Stimulated activated naive CD8-positive, alpha-beta T cell treated with anti-CD3 and anti-CD28 coated beads, Interleukin-15, amount 100 ng/mL, for 72 hours (primary cell): ENCODE data around the gene AADACL2.
A peak's percentile ranks its signal among the peaks of the same experiment; 100 is the strongest.

Source experiments
- ATAC-seq: fragments of 150-1000 bp; cut with Tn5 transposase; 2 replicates; pipeline ENCODE4 v1.10.0; 2021; ENCODE audit warnings: mild to moderate bottlenecking, moderate library complexity
- DNase-seq, 2 donors: peaks; one replicate each; pipeline ENCODE4 v3.0.0; 2021 to 2022
- H3K27ac Mint-ChIP-seq, 2 donors: one replicate each; pipeline ENCODE4 v1.8.0; 2022; ENCODE audit warnings: mild to moderate bottlenecking in 2 of 2, mixed read lengths in 2 of 2, moderate library complexity in 2 of 2
- H3K27me3 Mint-ChIP-seq: one replicate; pipeline ENCODE4 v1.8.0; 2022; ENCODE audit warnings: mixed read lengths
- H3K4me1 Mint-ChIP-seq: one replicate; pipeline ENCODE4 v1.8.0; 2022; ENCODE audit warnings: mild to moderate bottlenecking, mixed read lengths
- H3K4me3 Mint-ChIP-seq, 2 donors: one replicate each; pipeline ENCODE4 v1.8.0; 2022; ENCODE audit warnings: mild to moderate bottlenecking in 2 of 2, mixed read lengths in 2 of 2, moderate library complexity in 1 of 2
- H3K9me3 Mint-ChIP-seq, 2 donors: one replicate each; pipeline ENCODE4 v1.8.0; 2022; ENCODE audit warnings: mixed read lengths in 2 of 2

The AADACL2 gene

GRCh38 chr3:151733613-151734012 is at the start of gene AADACL2:
AADACL2 (plus strand) TSS chr3:151733927; CDS start chr3:151734036, 109 bp downstream.
- Mint-ChIP-seq H3K4me1 (no peaks in the 10 kb centered on the region), H3K27me3 (no peaks in the 10 kb centered on the region), H3K27ac (no peak within 1 kb of the TSS), H3K9me3 (peaks cover 4 to 5% of the 10 kb centered on the region in 2 donors), H3K4me3 (no peak within 1 kb of the TSS)
- no peak for DNase-seq
- ATAC-seq = no peak

- H3K4me1 Mint-ChIP-seq = no peaks in the 10 kb centered on the region
- DNase-seq (no peak), ATAC-seq (no peak)
- no peak overlapping the region for H3K27ac Mint-ChIP-seq
- no peak overlapping the region for H3K4me3 Mint-ChIP-seq
- H3K9me3 Mint-ChIP-seq = peaks cover 4 to 7% of the 10 kb centered on the region in 2 donors
- no peaks in the 10 kb centered on the region for H3K27me3 Mint-ChIP-seq
Measured at GRCh38 chr3:151684094-151684493, 49.6 kb upstream of the AADACL2 start.

GRCh38 chr3:151686257-151686656 is 47.5 kb upstream of the AADACL2 start:
- Mint-ChIP-seq H3K9me3 (peaks cover 4 to 7% of the 10 kb centered on the region in 2 donors), H3K4me1 (no peaks in the 10 kb centered on the region), H3K4me3 (no peak overlapping the region), H3K27ac (no peak overlapping the region), H3K27me3 (no peaks in the 10 kb centered on the region)
- ATAC-seq (no peak), DNase-seq (no peak)

GRCh38 chr3:151687076-151687475 is 46.7 kb upstream of the AADACL2 start:
- Mint-ChIP-seq H3K4me3 (no peak overlapping the region), H3K4me1 (no peaks in the 10 kb centered on the region), H3K9me3 (peaks cover 4 to 7% of the 10 kb centered on the region in 2 donors), H3K27ac (no peak overlapping the region), H3K27me3 (no peaks in the 10 kb centered on the region)
- DNase-seq (no peak), ATAC-seq (no peak)

- no peak overlapping the region for H3K4me3 Mint-ChIP-seq
- no peaks in the 10 kb centered on the region for H3K9me3 Mint-ChIP-seq
- DNase-seq (no peak), ATAC-seq (no peak)
- no peak overlapping the region for H3K27ac Mint-ChIP-seq
- H3K27me3 Mint-ChIP-seq = no peaks in the 10 kb centered on the region
- no peaks in the 10 kb centered on the region for H3K4me1 Mint-ChIP-seq
Measured at GRCh38 chr3:151688571-151688970, 45.2 kb upstream of the AADACL2 start.

GRCh38 chr3:151690645-151691044 is 43.1 kb upstream of the AADACL2 start:
- ATAC-seq = no peak
- no peaks in the 10 kb centered on the region for H3K4me1 Mint-ChIP-seq
- DNase-seq = no peak
- no peaks in the 10 kb centered on the region for H3K27me3 Mint-ChIP-seq
- H3K27ac Mint-ChIP-seq = no peak overlapping the region
- H3K9me3 Mint-ChIP-seq = no peaks in the 10 kb centered on the region
- H3K4me3 Mint-ChIP-seq = no peak overlapping the region

GRCh38 chr3:151697496-151697895 is 36.2 kb upstream of the AADACL2 start:
- no peak overlapping the region for H3K4me3 Mint-ChIP-seq
- ATAC-seq (no peak), DNase-seq (no peak)
- no peak overlapping the region for H3K27ac Mint-ChIP-seq
- H3K4me1 Mint-ChIP-seq = no peaks in the 10 kb centered on the region
- H3K9me3 Mint-ChIP-seq = peaks cover 3 to 12% of the 10 kb centered on the region in 2 donors
- no peaks in the 10 kb centered on the region for H3K27me3 Mint-ChIP-seq

GRCh38 chr3:151707216-151707615 is 26.5 kb upstream of the AADACL2 start:
- Mint-ChIP-seq H3K4me3 (no peak overlapping the region), H3K27ac (no peak overlapping the region), H3K27me3 (no peaks in the 10 kb centered on the region), H3K9me3 (peaks cover 9 to 20% of the 10 kb centered on the region in 2 donors), H3K4me1 (no peaks in the 10 kb centered on the region)
- ATAC-seq = no peak
- DNase-seq = no peak

- Mint-ChIP-seq H3K27me3 (no peaks in the 10 kb centered on the region), H3K27ac (no peak overlapping the region), H3K4me1 (no peaks in the 10 kb centered on the region), H3K4me3 (no peak overlapping the region), H3K9me3 (peaks cover 15 to 26% of the 10 kb centered on the region in 2 donors)
- ATAC-seq = no peak
- no peak for DNase-seq
Measured at GRCh38 chr3:151708868-151709267, 24.9 kb upstream of the AADACL2 start.

- Mint-ChIP-seq H3K27ac (no peak overlapping the region), H3K4me1 (no peaks in the 10 kb centered on the region), H3K4me3 (no peak overlapping the region), H3K9me3 (peaks cover 15 to 26% of the 10 kb centered on the region in 2 donors), H3K27me3 (no peaks in the 10 kb centered on the region)
- ATAC-seq = no peak
- DNase-seq = no peak
Measured at GRCh38 chr3:151709847-151710246, 23.9 kb upstream of the AADACL2 start.

GRCh38 chr3:151721294-151721693 is 12.4 kb upstream of the AADACL2 start:
- Mint-ChIP-seq H3K27ac (no peak overlapping the region), H3K27me3 (no peaks in the 10 kb centered on the region), H3K9me3 (peaks cover 15 to 21% of the 10 kb centered on the region in 2 donors), H3K4me3 (no peak overlapping the region), H3K4me1 (no peaks in the 10 kb centered on the region)
- DNase-seq = no peak
- no peak for ATAC-seq

GRCh38 chr3:151722856-151723255 is 10.9 kb upstream of the AADACL2 start:
- DNase-seq (no peak), ATAC-seq (no peak)
- Mint-ChIP-seq H3K27me3 (no peaks in the 10 kb centered on the region), H3K27ac (peak overlapping the region in 1 of 2 donors; percentile 49), H3K4me3 (no peak overlapping the region), H3K4me1 (no peaks in the 10 kb centered on the region), H3K9me3 (peaks cover 6 to 15% of the 10 kb centered on the region in 2 donors)

- DNase-seq (no peak), ATAC-seq (no peak)
- H3K4me1 Mint-ChIP-seq = no peaks in the 10 kb centered on the region
- H3K27me3 Mint-ChIP-seq = no peaks in the 10 kb centered on the region
- H3K9me3 Mint-ChIP-seq = peaks cover 6 to 15% of the 10 kb centered on the region in 2 donors
- no peak overlapping the region for H3K4me3 Mint-ChIP-seq
- H3K27ac Mint-ChIP-seq = no peak overlapping the region
Measured at GRCh38 chr3:151724576-151725562, 8.9 kb upstream of the AADACL2 start.

GRCh38 chr3:151726016-151726415 is 7.7 kb upstream of the AADACL2 start:
- no peak for DNase-seq
- Mint-ChIP-seq H3K27ac (no peak overlapping the region), H3K4me1 (no peaks in the 10 kb centered on the region), H3K4me3 (no peak overlapping the region), H3K9me3 (peaks cover 6 to 15% of the 10 kb centered on the region in 2 donors), H3K27me3 (no peaks in the 10 kb centered on the region)
- ATAC-seq = no peak

GRCh38 chr3:151732861-151733260 is 866 bp upstream of the AADACL2 start:
- no peak overlapping the region for H3K27ac Mint-ChIP-seq
- no peak for DNase-seq
- no peak overlapping the region for H3K4me3 Mint-ChIP-seq
- peaks cover 0 to 5% of the 10 kb centered on the region in 2 donors for H3K9me3 Mint-ChIP-seq
- no peak for ATAC-seq
- H3K4me1 Mint-ChIP-seq = no peaks in the 10 kb centered on the region
- H3K27me3 Mint-ChIP-seq = no peaks in the 10 kb centered on the region

GRCh38 chr3:151740581-151740980 is 6.9 kb downstream of the AADACL2 start:
- Mint-ChIP-seq H3K4me3 (no peak overlapping the region), H3K27me3 (no peaks in the 10 kb centered on the region), H3K9me3 (peaks cover 5 to 7% of the 10 kb centered on the region in 2 donors), H3K27ac (no peak overlapping the region), H3K4me1 (no peaks in the 10 kb centered on the region)
- DNase-seq (no peak), ATAC-seq (no peak)
